HG03378 (cell line): ENCODE results near the gene CREBBP.
"Not testable (repeated sequence)": the region's sequence is repeated elsewhere in the genome, so short reads cannot be mapped to it uniquely, and the experiment has no call there.

ENCODE experiments used
- ATAC-seq: cut with Tn5 transposase; IDR thresholded peaks from one replicate; pipeline ENCODE4 v1.9.1; 2021; ENCODE audit warnings: mild to moderate bottlenecking, moderate library complexity; ENCODE audit not compliant: unreplicated experiment

The CREBBP gene

GRCh38 chr16:3718019-3718391 is 162.5 kb downstream of the CREBBP start:
- no peak for ATAC-seq

- ATAC-seq: no peak
These were observed 163.1 kb downstream of the CREBBP start, which contains the start of gene TRAP1 for GRCh38 chr16:3717235-3718018. Gene TRAP1 (minus strand): TSS chr16:3717524. CDS start chr16:3717508, 16 bp downstream.

- ATAC-seq: no peak
These were observed 163.7 kb downstream of the CREBBP start for GRCh38 chr16:3716831-3717234.

GRCh38 chr16:3715430-3715829 is 165.1 kb downstream of the CREBBP start:
- no peak for ATAC-seq

GRCh38 chr16:3714378-3714777 is 166.1 kb downstream of the CREBBP start:
- not testable (repeated sequence) for ATAC-seq

- ATAC-seq: no peak
These were observed 166.8 kb downstream of the CREBBP start for GRCh38 chr16:3713587-3714242.

GRCh38 chr16:3712861-3713372 is 167.6 kb downstream of the CREBBP start:
- no peak for ATAC-seq

GRCh38 chr16:3706253-3707012 is 174.1 kb downstream of the CREBBP start:
- ATAC-seq: no peak

GRCh38 chr16:3702082-3702481 is 178.4 kb downstream of the CREBBP start:
- ATAC-seq: no peak

- no peak for ATAC-seq
These were observed 179.0 kb downstream of the CREBBP start for GRCh38 chr16:3701531-3701930.

- ATAC-seq: no peak
These were observed 181.6 kb downstream of the CREBBP start for GRCh38 chr16:3698941-3699340.

- no peak for ATAC-seq
These were observed 183.9 kb downstream of the CREBBP start for GRCh38 chr16:3696425-3697218.

- ATAC-seq: no peak
These were observed 184.7 kb downstream of the CREBBP start for GRCh38 chr16:3695610-3696369.

- no peak for ATAC-seq
These were observed 186.5 kb downstream of the CREBBP start for GRCh38 chr16:3694051-3694450.

GRCh38 chr16:3691761-3692160 is 188.8 kb downstream of the CREBBP start:
- ATAC-seq: no peak

GRCh38 chr16:3690980-3691720 is 189.4 kb downstream of the CREBBP start:
- ATAC-seq: no peak

GRCh38 chr16:3690470-3690928 is 190.0 kb downstream of the CREBBP start:
- ATAC-seq: no peak

GRCh38 chr16:3689731-3690130 is 190.8 kb downstream of the CREBBP start:
- ATAC-seq: no peak

- ATAC-seq: no peak
These were observed 192.7 kb downstream of the CREBBP start for GRCh38 chr16:3687792-3688191.
